Natural killer cell (primary cell): ENCODE data around the gene IER5. TPM values are rescaled to one million over a fixed set of nuclear protein-coding genes. Genes with fewer than 3 reads are reported as not detected.

Experiments
- ATAC-seq, 3 donors: fragments of 150-1000 bp in 2 of 3; fragments of 200-7000 bp in 1 of 3; cut with Tn5 transposase; 1 replicate in 1 of 3; 2 replicates in 2 of 3; pipeline ENCODE4 v1.10.0; 2021; ENCODE audit warnings: mild to moderate bottlenecking in 2 of 3, moderate library complexity in 2 of 3
- DNase-seq, 2 donors: peaks; one replicate each; pipeline versions ENCODE4 v3.0.0 to v3.0.0-alpha.2; 2013 to 2021; ENCODE audit warnings: mixed read lengths in 1 of 2
- H3K27ac ChIP-seq: one replicate; pipeline ENCODE4 v1.5.1; 2013; ENCODE audit warnings: mild to moderate bottlenecking, low read length
- H3K27me3 ChIP-seq: one replicate; pipeline ENCODE4 v1.6.1; 2013; ENCODE audit warnings: low read length; ENCODE audit not compliant: control insufficient read depth, insufficient read depth
- H3K36me3 ChIP-seq: one replicate; pipeline ENCODE4 v1.6.1; 2013; ENCODE audit warnings: low read length; ENCODE audit not compliant: control insufficient read depth, insufficient read depth
- H3K4me1 ChIP-seq: one replicate; pipeline ENCODE4 v1.6.1; 2013; ENCODE audit warnings: low read length; ENCODE audit not compliant: control insufficient read depth, insufficient read depth
- H3K4me3 ChIP-seq: one replicate; pipeline ENCODE4 v1.5.1; 2013; ENCODE audit warnings: low read length
- H3K9me3 ChIP-seq: one replicate; pipeline ENCODE4 v1.6.1; 2013; ENCODE audit warnings: low read length; ENCODE audit not compliant: control insufficient read depth, insufficient read depth
- H3K27ac Mint-ChIP-seq, 2 donors: one replicate each; pipeline ENCODE4 v1.8.0; 2022; ENCODE audit warnings: mild to moderate bottlenecking in 2 of 2, mixed read lengths in 2 of 2, moderate library complexity in 1 of 2
- H3K27me3 Mint-ChIP-seq, 2 donors: one replicate each; pipeline ENCODE4 v1.8.0; 2022; ENCODE audit warnings: low read depth in 2 of 2, mixed read lengths in 2 of 2
- H3K36me3 Mint-ChIP-seq: one replicate; pipeline ENCODE4 v1.8.0; 2022; ENCODE audit warnings: mixed read lengths
- H3K4me1 Mint-ChIP-seq, 2 donors: one replicate each; pipeline ENCODE4 v1.8.0; 2022; ENCODE audit warnings: mixed read lengths in 2 of 2
- H3K4me3 Mint-ChIP-seq: one replicate; pipeline ENCODE4 v1.8.0; 2022; ENCODE audit warnings: mild to moderate bottlenecking, moderate library complexity, mixed read lengths
- H3K9me3 Mint-ChIP-seq, 2 donors: one replicate each; pipeline ENCODE4 v1.8.0; 2022; ENCODE audit warnings: mixed read lengths in 2 of 2
- WGBS: methylation state at CpG from one replicate; pipeline ENCODE4 v1.1.7; 2013; ENCODE audit warnings: missing lambda C conversion rate; ENCODE audit not compliant: insufficient coverage; 5-methylcytosine and 5-hydroxymethylcytosine counted together
- intact Hi-C: fragments of 100-400 bp; cut with micrococcal nuclease; formaldehyde crosslinking; loops from one replicate; pipeline ENCODE4 v1.14.2; 2022
- total RNA-seq, 4 donors: library from RNA; stranded (reverse); fragments of 120-200 nt in 1 of 4; gene quantifications; one replicate each; pipeline versions ENCODE4 v1.2.3 to v1.2.4, GENCODE V29; 2013 to 2022
- TF ChIP-seq, protein P1 (sequence below): fragments of 200-600 bp; IDR thresholded peaks from one replicate; pipeline ENCODE4 v1.8.0; 2022; ENCODE audit warnings: antibody characterized with exemption

IER5 gene
- total RNA-seq, 3 donors from 2014 or later (not counting 1 experiment from before 2014, with no cell fraction given) = 118 to 164 (median 150) TPM

GRCh38 chr1:181101581-181102226, 13.2 kb downstream of the IER5 start:
- 91% methylated on average over 7 of the region's 9 CpGs for WGBS
- no peaks in the 10 kb centered on the region for H3K9me3 ChIP-seq
- no peak overlapping the region for H3K4me3 ChIP-seq
- ATAC-seq (no peak), DNase-seq (no peak)
- Mint-ChIP-seq H3K4me1 (peaks cover 44 to 48% of the 10 kb centered on the region in 2 donors), H3K27me3 (peaks cover 0 to 18% of the 10 kb centered on the region in 2 donors), H3K9me3 (no peaks in the 10 kb centered on the region), H3K4me3 (no peak overlapping the region), H3K27ac (no peak overlapping the region), H3K36me3 (no peaks in the 10 kb centered on the region)
- H3K4me1 ChIP-seq = peaks cover 32% of the 10 kb centered on the region
- H3K27ac ChIP-seq = no peak overlapping the region
- H3K27me3 ChIP-seq = no peaks in the 10 kb centered on the region
- TF ChIP-seq, protein P1, sequence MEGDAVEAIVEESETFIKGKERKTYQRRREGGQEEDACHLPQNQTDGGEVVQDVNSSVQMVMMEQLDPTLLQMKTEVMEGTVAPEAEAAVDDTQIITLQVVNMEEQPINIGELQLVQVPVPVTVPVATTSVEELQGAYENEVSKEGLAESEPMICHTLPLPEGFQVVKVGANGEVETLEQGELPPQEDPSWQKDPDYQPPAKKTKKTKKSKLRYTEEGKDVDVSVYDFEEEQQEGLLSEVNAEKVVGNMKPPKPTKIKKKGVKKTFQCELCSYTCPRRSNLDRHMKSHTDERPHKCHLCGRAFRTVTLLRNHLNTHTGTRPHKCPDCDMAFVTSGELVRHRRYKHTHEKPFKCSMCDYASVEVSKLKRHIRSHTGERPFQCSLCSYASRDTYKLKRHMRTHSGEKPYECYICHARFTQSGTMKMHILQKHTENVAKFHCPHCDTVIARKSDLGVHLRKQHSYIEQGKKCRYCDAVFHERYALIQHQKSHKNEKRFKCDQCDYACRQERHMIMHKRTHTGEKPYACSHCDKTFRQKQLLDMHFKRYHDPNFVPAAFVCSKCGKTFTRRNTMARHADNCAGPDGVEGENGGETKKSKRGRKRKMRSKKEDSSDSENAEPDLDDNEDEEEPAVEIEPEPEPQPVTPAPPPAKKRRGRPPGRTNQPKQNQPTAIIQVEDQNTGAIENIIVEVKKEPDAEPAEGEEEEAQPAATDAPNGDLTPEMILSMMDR = no peak
- intact Hi-C loops = no loop called here
- H3K36me3 ChIP-seq = no peaks in the 10 kb centered on the region

DNA sequence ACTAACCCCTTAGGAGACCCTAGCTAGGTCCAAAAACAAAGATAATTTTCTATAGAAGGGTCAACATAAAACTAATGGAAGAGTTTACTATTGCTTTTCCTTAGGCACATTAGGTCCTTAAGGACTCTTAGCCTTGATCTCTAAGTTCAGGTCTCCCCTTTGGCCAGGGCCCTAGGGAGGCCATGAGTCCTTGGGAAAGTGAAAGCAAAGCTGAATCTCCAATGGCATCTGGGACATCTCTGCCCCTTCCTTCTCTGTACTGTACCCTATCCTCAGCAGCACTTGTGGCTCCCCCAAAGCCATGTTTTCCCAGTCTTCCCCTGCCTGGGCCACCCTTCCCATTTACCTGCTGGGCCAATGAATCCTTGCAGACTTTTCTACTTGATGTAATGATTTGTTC, 14.3 kb downstream of the IER5 start:
- H3K36me3 Mint-ChIP-seq = no peaks in the 10 kb centered on the region
- no peak overlapping the region for H3K4me3 Mint-ChIP-seq
- Histone ChIP-seq H3K4me3 (no peak overlapping the region), H3K27me3 (no peaks in the 10 kb centered on the region), H3K36me3 (no peaks in the 10 kb centered on the region), H3K27ac (no peak overlapping the region), H3K4me1 (peaks cover 32% of the 10 kb centered on the region), H3K9me3 (no peaks in the 10 kb centered on the region)
- no peaks in the 10 kb centered on the region for H3K9me3 Mint-ChIP-seq
- TF ChIP-seq, protein P1 = no peak
- peaks cover 0 to 18% of the 10 kb centered on the region in 2 donors for H3K27me3 Mint-ChIP-seq
- ATAC-seq (no peak), DNase-seq (no peak)
- intact Hi-C loops = no loop called here
- peak overlapping the region; percentile 21 to 98 for H3K27ac Mint-ChIP-seq
- H3K4me1 Mint-ChIP-seq = peaks cover 48 to 52% of the 10 kb centered on the region in 2 donors

DNA sequence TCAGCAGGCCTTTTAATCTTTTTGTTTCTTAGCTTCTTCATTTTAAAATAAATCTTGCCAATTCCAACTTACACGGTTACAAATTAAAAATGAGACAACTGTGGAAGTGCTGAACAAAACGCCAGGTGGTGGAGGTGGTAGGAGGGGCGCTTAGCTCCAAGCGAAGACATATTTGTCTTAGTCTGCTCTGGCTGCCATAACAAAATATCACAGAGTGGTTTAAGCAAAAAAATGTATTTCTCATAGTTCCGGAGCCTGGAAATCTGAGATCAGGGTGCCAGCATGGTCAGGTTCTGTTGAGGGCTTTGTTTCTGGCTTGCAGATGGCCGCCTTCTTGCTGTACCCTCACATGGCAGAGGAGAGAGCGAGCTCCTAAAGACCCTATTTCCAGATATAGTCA, 14.9 kb downstream of the IER5 start:
- peak overlapping the region; percentile 93 for H3K4me3 Mint-ChIP-seq
- DNase-seq = no peak
- ATAC-seq = no peak
- 86% methylated on average over 7 of the region's 7 CpGs for WGBS
- H3K4me1 Mint-ChIP-seq = peaks cover 48 to 52% of the 10 kb centered on the region in 2 donors
- Histone ChIP-seq H3K4me3 (no peak overlapping the region), H3K36me3 (no peaks in the 10 kb centered on the region), H3K9me3 (no peaks in the 10 kb centered on the region), H3K4me1 (peaks cover 32% of the 10 kb centered on the region), H3K27me3 (no peaks in the 10 kb centered on the region), H3K27ac (no peak overlapping the region)
- H3K36me3 Mint-ChIP-seq = no peaks in the 10 kb centered on the region
- intact Hi-C loops = no loop called here
- TF ChIP-seq, protein P1 = no peak
- H3K27ac Mint-ChIP-seq = peak overlapping the region; percentile 85 to 98
- H3K9me3 Mint-ChIP-seq = no peaks in the 10 kb centered on the region
- H3K27me3 Mint-ChIP-seq = peaks cover 0 to 15% of the 10 kb centered on the region in 2 donors
